ENCODE data around the gene SORL1.
"Not testable (repeated sequence)": the region's sequence is repeated elsewhere in the genome, so short reads cannot be mapped to it uniquely, and the experiment has no call there.

Gene SORL1

DNA sequence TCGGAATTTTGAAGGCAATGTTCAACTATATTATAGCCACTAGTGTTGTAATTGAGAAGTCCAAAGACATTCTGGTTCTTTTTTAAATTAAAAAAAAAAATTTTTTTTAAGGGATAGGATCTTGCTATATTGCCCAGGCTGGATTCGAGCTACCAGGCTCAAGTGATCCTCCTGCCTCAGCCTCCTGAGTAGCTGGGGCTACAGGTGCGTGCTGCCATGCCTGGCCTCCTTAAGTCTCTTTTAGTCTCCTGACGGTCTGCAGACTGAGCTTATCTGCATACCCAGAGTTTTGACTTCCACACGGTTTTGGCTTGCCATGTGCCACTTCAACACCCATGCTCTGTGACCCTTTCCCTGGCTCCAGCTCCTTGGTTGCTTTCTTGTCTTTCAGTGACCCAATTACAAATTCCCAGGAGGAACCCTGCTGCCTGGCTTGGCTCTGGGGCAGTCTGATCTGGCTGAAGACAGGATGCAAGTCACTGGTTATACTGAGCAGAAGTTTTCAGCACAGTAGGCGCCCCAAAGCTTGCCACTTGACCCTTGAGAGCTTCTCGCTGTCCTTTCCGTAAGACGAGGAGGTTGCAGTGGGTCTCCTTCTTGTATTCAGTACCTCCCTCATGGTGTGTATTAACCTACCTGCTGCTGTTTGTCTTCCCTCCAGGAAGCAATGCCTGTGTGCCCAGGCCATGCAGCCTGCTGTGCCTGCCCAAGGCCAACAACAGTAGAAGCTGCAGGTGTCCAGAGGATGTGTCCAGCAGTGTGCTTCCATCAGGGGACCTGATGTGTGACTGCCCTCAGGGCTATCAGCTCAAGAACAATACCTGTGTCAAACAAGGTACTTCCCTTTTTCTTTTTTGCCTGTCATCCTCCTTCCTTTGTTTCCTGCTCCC is 114.4 kb downstream of the SORL1 start:
- Mint-ChIP-seq H3K4me3 (no peak overlapping the region), H3K4me1 (ENCODE audit: low read depth) (peaks cover 6% of the 10 kb centered on the region), H3K9me3 (no peaks in the 10 kb centered on the region), H3K36me3 (ENCODE audit: low read depth) (peaks cover 42% of the 10 kb centered on the region), H3K27ac (no peak overlapping the region), H3K27me3 (ENCODE audit: low read depth) (no peaks in the 10 kb centered on the region)

DNA sequence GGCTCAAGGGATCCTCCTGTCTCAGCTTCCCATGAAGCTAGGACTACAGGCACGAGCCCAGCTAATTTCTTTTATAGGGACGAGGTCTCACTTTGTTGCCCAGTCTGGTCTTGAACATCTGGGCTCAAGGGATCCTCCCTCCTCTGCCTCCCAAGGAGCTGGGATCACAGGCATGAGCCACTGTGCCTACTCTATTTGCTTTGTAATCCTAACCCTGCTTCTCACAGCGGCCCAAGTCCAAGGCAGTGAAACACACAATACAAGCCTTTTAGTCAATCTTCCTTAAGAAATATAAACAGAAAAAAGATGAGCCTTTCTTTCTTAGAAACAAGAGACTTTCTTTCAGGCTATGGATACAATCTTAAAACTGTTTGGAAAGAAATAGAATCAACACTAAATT is 115.9 kb downstream of the SORL1 start:
- Mint-ChIP-seq H3K4me1 (ENCODE audit: low read depth) (peaks cover 6% of the 10 kb centered on the region), H3K36me3 (ENCODE audit: low read depth) (peaks cover 47% of the 10 kb centered on the region), H3K27me3 (ENCODE audit: low read depth) (no peaks in the 10 kb centered on the region), H3K4me3 (no peak overlapping the region), H3K27ac (no peak overlapping the region), H3K9me3 (no peaks in the 10 kb centered on the region)

DNA sequence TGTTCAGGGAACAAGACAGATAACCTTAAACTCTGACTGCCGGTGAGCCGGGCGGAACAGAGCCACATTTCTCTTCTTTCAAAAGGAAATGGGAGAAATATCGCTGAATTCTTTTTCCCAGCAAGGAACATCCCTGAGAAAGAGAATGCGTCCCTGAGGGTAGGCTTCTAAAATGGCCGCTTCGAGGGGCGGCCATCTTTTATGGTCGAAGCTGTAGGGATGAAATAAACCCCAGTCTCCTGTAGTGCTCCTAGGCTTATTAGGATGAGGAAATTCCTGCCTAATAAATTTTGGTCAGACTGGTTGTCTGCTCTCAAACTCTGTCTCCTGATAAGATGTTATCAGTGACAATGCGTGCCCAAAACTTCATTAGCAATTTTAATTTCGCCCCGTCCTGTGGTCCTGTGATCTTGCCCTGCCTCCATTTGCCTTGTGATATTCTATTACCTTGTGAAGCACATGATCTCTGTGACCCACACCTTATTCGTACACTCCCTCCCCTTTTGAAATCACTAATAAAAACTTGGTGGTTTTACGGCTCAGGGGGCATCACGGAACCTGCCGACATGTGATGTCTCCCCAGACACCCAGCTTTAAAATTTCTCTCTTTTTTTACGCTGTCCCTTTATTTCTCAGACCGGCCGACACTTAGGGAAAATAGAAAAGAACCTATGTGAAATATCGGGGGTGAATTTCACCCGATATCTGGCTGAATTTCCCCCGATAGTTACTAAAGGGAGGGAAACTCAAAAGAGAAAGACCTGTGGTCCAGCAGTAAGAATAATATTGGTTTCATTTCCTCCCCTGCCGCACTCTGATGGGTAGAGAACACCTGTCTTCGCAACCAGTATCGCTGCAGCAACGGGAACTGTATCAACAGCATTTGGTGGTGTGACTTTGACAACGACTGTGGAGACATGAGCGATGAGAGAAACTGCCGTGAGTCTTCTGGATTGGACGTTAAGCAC is 117.5 kb downstream of the SORL1 start:
- H3K36me3 Mint-ChIP-seq (ENCODE audit: low read depth): peaks cover 51% of the 10 kb centered on the region

DNA sequence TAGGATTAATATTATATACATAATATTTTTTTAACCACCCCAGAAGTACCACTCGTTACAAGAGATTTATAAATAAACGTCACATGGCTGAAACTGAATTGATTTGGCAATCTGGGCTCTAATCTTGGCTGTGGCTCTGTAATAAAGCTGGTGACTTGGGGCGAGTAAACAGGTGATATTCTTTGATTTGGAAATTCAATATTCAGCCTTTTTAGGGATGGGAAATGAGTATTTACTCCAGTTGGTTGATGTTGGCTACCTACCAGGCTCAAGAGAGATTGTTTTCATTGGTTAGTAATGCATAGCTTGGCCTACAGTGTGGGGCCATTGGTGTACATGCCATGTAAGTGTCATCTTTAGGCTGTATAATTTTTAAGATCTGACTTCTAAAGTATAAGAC is 118.3 kb downstream of the SORL1 start:
- peaks cover 55% of the 10 kb centered on the region for H3K36me3 Mint-ChIP-seq (ENCODE audit: low read depth)
- peaks cover 2% of the 10 kb centered on the region for H3K4me1 Mint-ChIP-seq (ENCODE audit: low read depth)
- H3K4me3 Mint-ChIP-seq: no peak overlapping the region
- no peaks in the 10 kb centered on the region for H3K9me3 Mint-ChIP-seq
- H3K27me3 Mint-ChIP-seq (ENCODE audit: low read depth): no peaks in the 10 kb centered on the region
- H3K27ac Mint-ChIP-seq: no peak overlapping the region

More for the DNA sequence above, 117.5 kb downstream of the SORL1 start:
- not testable (repeated sequence) for H3K4me3 Mint-ChIP-seq; H3K4me1 Mint-ChIP-seq (ENCODE audit: low read depth); H3K27ac Mint-ChIP-seq; H3K27me3 Mint-ChIP-seq (ENCODE audit: low read depth); H3K9me3 Mint-ChIP-seq

DNA sequence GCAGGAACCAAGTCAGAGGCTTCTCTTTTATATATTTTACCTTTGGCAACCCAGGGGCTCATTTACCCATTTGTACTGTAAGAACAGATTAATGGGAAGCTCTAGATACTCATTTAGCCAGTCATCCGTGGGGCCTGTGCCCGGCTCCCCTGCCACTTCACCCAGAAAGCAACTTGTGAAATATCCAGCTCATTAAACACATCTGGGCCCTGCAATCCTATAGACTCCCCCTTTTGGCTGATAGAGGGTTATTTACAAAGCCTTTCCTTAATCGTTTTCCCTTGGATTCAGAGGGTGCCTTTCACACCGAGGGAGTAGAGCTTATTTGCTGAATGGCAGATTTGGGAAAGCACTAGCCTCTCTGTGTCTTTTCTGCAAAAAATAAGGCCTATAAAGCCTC is 119.4 kb downstream of the SORL1 start:
- Mint-ChIP-seq H3K4me1 (ENCODE audit: low read depth) (peaks cover 5% of the 10 kb centered on the region), H3K27ac (no peak overlapping the region), H3K36me3 (ENCODE audit: low read depth) (peaks cover 62% of the 10 kb centered on the region), H3K4me3 (no peak overlapping the region), H3K27me3 (ENCODE audit: low read depth) (no peaks in the 10 kb centered on the region), H3K9me3 (no peaks in the 10 kb centered on the region)

DNA sequence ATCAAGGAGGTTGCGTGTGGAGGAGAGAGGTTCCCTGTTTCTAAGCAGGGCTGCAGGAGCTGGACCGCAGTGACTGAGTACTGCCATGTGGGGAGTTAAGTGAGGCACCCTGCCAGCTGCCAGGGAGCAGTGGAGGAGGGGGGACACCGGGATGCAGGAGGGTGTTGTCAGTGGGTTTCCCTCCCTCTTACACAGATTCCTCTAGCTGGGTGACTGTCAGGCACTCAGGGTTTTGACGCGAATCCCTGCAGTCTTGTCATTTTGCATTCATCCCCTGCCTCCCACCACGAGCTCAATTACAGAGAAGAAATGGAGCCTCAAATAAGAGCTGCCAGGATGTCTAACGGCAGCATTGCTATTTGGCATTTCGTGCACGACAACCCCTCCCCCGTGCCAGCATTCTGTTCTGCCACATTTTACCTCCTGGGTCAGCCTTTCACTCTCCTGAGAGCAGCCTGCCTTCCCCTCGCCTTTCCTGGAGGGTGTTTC is 120.5 kb downstream of the SORL1 start:
- Mint-ChIP-seq H3K4me1 (ENCODE audit: low read depth) (peaks cover 5% of the 10 kb centered on the region), H3K27ac (no peak overlapping the region), H3K36me3 (ENCODE audit: low read depth) (peaks cover 63% of the 10 kb centered on the region), H3K4me3 (no peak overlapping the region), H3K27me3 (ENCODE audit: low read depth) (no peaks in the 10 kb centered on the region), H3K9me3 (no peaks in the 10 kb centered on the region)

DNA sequence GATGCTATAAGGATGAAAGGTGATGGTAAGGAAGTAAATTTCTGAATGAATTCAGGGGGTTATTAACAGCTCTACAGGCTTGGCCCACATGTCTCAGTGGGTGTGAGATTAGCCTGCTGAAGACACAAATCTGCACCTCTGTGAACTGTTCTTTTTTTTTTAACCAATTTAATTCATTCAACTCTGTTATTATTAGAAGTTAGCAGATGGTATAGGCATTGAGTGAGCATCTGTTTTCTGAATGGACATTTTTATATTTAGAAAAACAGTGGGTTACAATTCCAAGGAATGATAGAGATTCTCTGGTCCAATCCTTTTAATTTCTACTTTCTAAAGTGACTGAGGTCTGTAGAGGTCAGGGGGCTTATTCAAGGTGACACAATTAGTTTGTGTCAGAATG is 122.7 kb downstream of the SORL1 start:
- H3K4me3 Mint-ChIP-seq: no peak overlapping the region
- H3K36me3 Mint-ChIP-seq (ENCODE audit: low read depth): peaks cover 73% of the 10 kb centered on the region
- no peak overlapping the region for H3K27ac Mint-ChIP-seq
- H3K27me3 Mint-ChIP-seq (ENCODE audit: low read depth): no peaks in the 10 kb centered on the region
- peaks cover 5% of the 10 kb centered on the region for H3K4me1 Mint-ChIP-seq (ENCODE audit: low read depth)
- H3K9me3 Mint-ChIP-seq: peaks cover under 1% of the 10 kb centered on the region

DNA sequence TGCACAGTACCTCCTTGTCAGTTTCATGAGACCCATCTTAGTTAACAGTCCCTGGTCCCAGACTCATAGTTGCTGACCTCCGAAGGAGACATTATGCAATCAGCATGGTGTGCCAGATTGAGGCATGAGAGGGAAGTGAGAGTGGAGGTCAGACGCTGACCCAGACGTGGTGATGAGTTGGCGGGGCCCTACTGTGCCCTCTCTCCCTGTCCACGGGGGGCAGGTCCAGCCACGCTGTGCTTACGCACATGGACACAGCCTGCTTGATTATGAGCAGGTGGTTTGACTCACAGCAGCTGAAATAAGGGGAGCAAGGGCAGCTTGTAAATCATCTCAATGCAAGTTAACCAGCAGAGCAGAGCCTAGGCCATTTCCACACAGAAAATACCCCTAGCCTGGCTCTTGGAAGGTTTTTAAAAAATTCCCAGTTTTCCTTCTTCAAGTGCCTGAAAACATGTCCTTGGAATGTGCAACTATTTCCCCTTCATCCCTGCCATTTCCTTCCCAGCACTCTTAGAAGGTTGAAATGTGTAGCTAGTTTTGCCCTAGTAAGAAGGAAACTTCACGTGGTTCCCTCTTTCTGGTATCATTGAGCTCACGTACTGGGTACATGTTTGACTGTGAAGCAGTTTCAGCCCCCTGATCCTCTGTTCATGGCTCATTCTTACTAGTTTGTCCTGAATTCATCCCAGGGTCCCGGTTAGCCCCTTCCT is 123.3 kb downstream of the SORL1 start:
- peaks cover 5% of the 10 kb centered on the region for H3K4me1 Mint-ChIP-seq (ENCODE audit: low read depth)
- H3K4me3 Mint-ChIP-seq: no peak overlapping the region

DNA sequence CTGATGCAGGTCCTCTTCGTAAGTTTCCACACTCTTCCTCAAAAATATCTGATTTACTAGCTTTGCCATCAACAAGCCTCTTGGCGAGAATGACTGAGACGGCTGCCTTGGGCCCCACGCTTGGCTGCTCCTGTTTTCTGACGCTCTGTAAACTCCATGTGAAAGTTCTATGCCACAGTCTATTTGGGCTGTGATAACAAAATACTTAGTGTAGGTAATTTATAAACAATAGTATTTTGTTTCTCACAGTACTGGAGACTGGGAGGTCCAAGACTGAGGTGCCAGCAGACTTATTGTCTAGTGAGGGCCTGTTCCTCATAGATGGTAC is 123.8 kb downstream of the SORL1 start:
- Mint-ChIP-seq H3K27me3 (ENCODE audit: low read depth) (no peaks in the 10 kb centered on the region), H3K36me3 (ENCODE audit: low read depth) (peaks cover 75% of the 10 kb centered on the region), H3K4me3 (no peak overlapping the region), H3K9me3 (peaks cover 6% of the 10 kb centered on the region), H3K4me1 (ENCODE audit: low read depth) (peaks cover 5% of the 10 kb centered on the region), H3K27ac (no peak overlapping the region)

More for the DNA sequence above, 123.3 kb downstream of the SORL1 start:
- Mint-ChIP-seq H3K27ac (no peak overlapping the region), H3K36me3 (ENCODE audit: low read depth) (peaks cover 76% of the 10 kb centered on the region), H3K27me3 (ENCODE audit: low read depth) (no peaks in the 10 kb centered on the region), H3K9me3 (peaks cover 6% of the 10 kb centered on the region)

DNA sequence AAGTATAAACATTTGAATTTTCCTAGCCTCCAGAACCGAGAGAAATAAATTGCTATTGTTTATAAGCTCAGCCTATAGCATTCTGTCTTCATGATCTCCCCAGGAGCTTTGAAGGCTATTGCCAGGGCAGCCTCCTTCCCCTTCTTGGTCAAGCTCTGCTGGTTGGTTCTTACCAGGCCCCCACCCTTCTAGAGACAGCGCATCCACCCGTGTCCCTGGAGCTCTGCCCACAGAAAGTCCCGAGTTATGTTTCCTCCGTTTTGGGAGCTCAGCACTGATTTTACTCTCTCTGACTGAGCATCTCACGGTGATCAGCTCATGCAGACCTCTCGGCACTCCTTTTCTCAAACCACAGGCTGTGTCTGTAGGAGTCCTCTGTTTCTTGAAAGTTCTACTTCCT is 124.4 kb downstream of the SORL1 start:
- Mint-ChIP-seq H3K4me1 (ENCODE audit: low read depth) (peaks cover 8% of the 10 kb centered on the region), H3K4me3 (no peak overlapping the region), H3K9me3 (peaks cover 6% of the 10 kb centered on the region), H3K36me3 (ENCODE audit: low read depth) (peaks cover 76% of the 10 kb centered on the region), H3K27ac (no peak overlapping the region), H3K27me3 (ENCODE audit: low read depth) (no peaks in the 10 kb centered on the region)

DNA sequence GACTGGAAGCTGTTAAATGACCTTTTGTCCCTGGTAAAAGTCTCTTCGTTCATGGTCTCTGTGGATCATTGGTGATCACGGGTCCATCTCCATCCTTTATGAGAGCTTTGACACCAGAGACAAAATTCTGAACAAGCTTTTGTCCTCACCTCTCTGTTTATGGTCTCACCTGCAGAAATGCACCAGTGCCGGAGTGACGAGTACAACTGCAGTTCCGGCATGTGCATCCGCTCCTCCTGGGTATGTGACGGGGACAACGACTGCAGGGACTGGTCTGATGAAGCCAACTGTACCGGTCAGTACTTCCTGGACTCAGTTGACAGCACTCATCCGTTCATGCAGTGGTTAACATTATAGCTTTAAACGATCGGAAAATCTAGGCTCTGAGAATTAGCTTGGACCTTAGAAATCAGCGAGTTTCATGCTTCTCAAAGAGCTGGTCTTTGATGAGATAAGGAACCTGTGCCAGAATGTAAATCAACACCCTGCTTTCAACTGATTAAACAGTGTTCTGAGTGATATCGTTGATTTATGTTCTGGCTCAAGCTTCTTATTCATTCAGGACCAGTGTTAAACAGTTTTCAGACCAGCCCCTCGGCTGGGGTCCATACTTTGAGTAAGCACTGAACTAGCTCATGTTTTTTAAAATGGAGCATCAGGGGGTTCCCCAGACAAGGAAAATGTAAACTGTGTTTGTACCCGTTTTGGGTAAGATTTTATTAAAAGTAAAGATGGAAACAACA is 125.2 kb downstream of the SORL1 start:
- Mint-ChIP-seq H3K27ac (no peak overlapping the region), H3K4me3 (no peak overlapping the region), H3K4me1 (ENCODE audit: low read depth) (peaks cover 14% of the 10 kb centered on the region), H3K27me3 (ENCODE audit: low read depth) (no peaks in the 10 kb centered on the region), H3K9me3 (peaks cover 6% of the 10 kb centered on the region), H3K36me3 (ENCODE audit: low read depth) (peaks cover 74% of the 10 kb centered on the region)

DNA sequence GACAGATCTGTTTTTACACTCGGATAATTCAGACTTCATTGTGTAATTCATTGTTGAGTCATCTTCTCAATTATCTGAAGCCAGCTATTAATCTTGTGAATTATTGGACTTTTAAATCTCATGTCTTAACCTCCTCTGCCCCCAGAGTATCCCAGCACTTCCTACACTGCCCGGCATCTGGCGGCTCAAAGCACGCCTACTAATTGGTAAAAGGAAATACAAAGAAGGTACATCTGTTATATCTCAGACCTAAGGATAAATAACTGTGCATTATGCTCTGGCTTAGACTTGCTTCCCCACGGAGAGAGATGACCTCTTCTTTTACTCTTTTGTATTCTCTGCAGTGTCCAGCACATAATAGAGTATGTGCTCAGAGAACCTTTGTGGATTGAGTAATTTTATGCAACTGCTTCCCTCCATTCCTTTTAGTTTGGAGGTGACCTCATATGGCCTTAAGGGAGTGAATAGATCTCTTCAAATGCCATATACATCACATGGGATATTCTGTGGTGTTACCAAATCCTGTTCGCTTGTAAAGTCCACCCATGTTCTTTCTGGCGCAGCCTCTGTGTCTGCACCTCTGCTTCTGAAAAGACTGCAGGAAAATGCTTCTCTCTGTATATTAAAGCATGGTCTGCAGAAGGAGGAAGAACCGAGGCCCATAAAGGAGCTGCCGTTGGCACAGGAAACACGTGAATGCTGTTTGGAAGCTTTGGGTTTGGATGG is 126.3 kb downstream of the SORL1 start:
- H3K27me3 Mint-ChIP-seq (ENCODE audit: low read depth): no peaks in the 10 kb centered on the region
- H3K4me1 Mint-ChIP-seq (ENCODE audit: low read depth): peaks cover 26% of the 10 kb centered on the region
- peaks cover 75% of the 10 kb centered on the region for H3K36me3 Mint-ChIP-seq (ENCODE audit: low read depth)
- H3K27ac Mint-ChIP-seq: no peak overlapping the region
- H3K9me3 Mint-ChIP-seq: peaks cover 6% of the 10 kb centered on the region
- H3K4me3 Mint-ChIP-seq: no peak overlapping the region

DNA sequence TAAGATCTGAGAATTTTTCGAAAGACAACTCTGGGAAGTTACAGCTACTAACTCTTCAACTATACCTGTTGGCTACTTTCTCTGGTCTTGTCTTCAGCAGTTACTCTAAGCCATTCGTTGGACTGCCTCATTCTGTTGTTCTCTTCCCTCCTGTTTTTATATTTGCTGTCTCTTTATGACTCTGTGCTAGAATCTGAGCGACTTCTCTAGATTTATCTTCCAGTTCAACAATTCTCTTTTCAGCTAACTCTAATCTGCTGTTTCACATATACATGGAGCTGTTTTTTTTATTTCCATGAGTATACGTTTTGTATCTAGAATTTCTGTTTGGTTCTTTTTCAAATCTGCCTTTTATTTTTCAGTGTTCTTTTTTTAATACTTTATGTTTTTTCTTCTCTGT is 128.0 kb downstream of the SORL1 start:
- H3K27me3 Mint-ChIP-seq (ENCODE audit: low read depth): no peaks in the 10 kb centered on the region
- H3K9me3 Mint-ChIP-seq: peaks cover 6% of the 10 kb centered on the region
- H3K27ac Mint-ChIP-seq: no peak overlapping the region
- H3K4me3 Mint-ChIP-seq: no peak overlapping the region
- peaks cover 31% of the 10 kb centered on the region for H3K4me1 Mint-ChIP-seq (ENCODE audit: low read depth)
- H3K36me3 Mint-ChIP-seq (ENCODE audit: low read depth): peaks cover 73% of the 10 kb centered on the region

Data from T-helper 1 cell treated with Interleukin-12 subunit alpha and Interleukin-12 subunit beta and Interleukin-4 antibody, amounts not matched to agents 30 μg/mL and 1 μg/mL, for 36 hours (primary cell).